Kidney glomerular epithelial cell (primary cell): ENCODE results near the gene RSAD2.
A peak's percentile ranks its signal among the peaks of the same experiment; 100 is the strongest.
"Not testable (repeated sequence)": the region's sequence is repeated elsewhere in the genome, so short reads cannot be mapped to it uniquely, and the experiment has no call there.

Experiments
- DNase-seq: peaks from one replicate; lab custom pipeline; 2025; lab: John Stamatoyannopoulos, UW

Gene RSAD2, protein sequence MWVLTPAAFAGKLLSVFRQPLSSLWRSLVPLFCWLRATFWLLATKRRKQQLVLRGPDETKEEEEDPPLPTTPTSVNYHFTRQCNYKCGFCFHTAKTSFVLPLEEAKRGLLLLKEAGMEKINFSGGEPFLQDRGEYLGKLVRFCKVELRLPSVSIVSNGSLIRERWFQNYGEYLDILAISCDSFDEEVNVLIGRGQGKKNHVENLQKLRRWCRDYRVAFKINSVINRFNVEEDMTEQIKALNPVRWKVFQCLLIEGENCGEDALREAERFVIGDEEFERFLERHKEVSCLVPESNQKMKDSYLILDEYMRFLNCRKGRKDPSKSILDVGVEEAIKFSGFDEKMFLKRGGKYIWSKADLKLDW

DNA sequence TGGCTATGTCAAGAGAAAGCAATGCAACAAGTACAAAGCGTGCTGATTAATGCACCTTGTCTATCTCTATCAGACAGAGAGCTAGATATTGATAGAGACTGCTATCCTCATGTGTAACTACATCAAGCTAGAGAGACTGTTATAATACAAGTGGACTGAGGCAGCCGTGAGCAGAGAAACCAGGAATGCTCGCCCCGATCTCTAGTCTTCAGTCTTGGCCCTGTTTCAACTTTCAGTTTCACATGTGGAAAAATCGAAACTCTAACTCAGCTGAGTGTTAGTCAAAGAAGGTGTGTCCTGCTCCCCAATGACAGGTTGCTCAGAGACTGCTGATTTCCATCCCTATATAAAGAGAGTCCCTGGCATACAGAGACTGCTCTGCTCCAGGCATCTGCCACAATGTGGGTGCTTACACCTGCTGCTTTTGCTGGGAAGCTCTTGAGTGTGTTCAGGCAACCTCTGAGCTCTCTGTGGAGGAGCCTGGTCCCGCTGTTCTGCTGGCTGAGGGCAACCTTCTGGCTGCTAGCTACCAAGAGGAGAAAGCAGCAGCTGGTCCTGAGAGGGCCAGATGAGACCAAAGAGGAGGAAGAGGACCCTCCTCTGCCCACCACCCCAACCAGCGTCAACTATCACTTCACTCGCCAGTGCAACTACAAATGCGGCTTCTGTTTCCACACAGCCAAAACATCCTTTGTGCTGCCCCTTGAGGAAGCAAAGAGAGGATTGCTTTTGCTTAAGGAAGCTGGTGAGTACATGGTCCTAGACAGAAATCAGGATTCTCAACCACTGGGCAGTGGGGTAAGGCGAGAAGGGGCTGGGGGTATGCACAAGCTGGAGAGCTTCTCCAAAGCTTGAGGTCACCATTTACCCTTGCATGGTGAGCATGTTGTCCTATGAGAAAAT is at the start of gene RSAD2:
RSAD2 (plus strand) TSS at position 376 of the 903 bp plus-strand sequence; CDS start at position 400, 24 bp downstream.
- DNase-seq, result peak; percentile 63

DNA sequence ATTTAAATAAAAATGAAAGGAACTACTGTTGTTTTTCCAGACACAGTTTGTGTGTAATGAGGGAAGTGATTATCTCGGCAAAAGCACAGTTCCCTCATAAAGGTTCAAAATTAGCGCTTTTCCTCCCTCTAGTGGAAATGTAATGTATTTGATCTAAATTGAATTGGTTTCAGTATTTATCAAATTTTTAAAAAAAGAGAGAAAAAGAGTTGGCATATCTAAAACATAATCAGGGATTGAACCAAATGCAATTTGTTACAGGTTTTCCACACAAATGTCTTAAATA is 49.3 kb upstream of the RSAD2 start:
- no peak for DNase-seq

DNA sequence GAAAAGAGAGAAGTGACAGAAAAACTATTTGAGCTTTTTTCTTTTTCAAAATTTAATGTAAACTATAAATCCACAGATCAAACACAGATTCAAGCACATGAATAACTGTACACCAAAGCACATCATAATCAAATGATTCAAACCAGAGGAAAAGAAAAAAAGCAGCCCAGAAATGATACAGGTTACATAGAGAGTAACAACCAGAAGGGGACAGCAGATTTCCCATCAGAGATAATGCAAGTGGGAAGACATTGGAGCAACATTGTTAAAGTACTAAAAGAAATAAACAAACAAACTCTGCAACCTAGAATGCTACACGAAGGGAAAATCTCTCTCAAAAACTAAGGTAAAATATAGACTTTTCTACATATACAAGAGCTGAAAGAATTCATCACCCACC is 46.3 kb upstream of the RSAD2 start:
- DNase-seq, result no peak

DNA sequence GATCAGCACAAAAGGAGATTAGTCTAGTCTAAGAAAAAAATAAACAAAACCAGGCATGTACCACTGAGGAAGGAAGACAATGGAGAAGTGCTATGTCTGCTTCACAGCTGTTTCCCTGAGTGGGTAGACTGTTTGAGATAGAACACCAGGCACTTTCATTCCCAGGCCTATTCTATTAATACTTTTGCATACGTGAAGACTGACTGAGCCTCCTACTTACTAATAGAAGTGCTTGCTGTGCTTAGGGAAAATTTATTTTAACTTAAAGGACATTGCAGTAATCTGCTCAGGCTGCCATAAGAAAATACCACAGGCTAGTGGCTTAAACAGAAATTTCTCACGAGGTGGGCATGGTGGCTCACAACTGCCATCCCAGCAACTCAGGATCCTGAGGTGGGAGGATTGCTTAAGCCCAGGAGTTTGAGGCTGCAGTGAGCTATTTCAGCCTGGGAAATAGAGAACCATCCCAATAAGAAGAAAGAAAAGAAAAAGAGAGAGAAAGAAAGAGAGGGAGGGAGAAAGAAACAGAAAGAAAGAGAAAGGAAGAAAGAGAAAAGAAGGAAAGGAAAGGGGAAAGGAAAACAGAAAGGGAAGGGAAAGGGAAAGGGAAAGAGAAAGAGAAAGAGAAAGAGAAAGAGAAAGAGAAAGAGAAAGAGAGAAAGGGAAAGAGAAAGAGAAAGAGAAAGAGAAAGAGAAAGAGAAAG is 44.8 kb upstream of the RSAD2 start:
- DNase-seq, result no peak

DNA sequence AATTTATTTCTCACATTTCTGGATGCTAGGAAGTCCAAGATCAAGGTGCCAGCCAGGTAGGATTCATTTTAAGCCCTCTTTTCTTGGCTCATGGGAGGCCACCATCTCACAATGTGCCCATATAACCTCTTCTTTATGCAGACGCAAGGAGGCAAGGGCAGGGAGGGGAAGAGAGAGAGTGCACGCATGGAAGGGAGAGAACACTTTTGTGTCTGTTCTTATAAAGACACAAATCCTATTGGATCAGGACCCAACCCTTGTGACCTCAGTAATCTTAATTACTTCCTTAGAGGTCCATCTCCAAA is 44.3 kb upstream of the RSAD2 start:
- DNase-seq, result no peak

DNA sequence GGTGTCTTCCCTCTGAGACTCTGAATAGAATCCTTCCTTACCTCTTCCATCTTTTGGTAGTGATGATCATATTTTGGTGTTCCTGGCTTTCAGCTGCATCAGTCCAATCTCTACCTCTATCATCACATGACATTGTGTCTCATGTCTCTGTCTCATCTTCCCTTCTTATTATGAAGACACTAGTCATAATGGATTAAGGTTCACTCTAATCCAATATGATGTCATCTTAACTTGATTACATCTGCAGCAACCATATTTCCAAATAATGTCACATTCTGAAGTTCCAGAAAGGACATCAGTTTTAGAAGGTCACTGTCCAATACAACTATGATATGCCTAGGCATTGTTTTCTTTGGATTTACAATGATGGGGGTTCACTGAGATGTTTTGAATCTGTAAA is 43.4 kb upstream of the RSAD2 start:
- DNase-seq, result no peak

DNA sequence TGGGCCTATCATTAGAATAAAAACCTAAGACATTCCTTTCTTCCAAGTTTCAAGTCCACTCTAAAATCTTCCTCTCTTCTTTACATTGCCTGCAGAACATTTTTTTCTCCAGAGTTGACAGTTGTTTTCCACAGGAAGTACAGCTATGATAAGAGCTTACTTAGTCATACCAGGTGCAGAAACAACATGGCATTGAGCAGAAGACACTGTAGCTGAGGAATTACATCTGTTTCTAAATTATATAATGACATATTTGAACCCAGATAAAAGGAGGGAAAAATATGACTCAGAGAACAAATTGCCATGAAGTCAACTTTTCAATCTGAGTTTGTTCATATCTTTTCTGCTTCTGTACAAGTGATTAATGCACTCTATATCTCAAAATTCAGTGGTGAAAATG is 42.1 kb upstream of the RSAD2 start:
- DNase-seq, result no peak

DNA sequence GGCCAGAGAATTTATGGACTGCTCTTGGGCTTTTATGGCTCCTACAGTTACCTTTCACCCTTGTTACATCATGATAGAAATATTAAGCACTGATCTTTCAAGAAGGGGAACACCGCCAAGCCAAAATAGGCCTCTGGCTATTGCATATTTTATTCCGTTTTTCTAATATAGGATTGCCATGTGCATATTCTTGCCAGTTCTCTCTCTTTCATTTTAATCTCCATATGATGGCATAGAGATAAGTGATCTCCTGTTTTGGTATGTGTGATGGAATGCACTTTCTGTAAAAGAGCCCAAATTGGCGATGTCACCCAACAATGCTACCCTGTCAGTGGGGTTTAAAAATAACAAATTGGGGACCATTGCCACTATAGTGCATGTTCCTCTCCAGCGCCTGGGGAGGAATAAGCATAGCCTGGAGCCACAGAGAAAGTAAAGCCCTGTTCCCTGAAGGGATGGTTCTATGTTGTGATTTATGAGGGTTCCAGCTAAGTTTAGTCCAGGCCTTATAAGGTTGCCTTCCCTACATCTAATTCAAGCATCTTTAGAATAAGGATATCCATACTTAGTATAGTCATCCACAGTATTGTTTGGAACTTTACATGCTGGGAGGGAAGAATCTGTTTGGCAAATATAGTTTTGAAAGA is 38.8 kb upstream of the RSAD2 start:
- DNase-seq, result no peak

DNA sequence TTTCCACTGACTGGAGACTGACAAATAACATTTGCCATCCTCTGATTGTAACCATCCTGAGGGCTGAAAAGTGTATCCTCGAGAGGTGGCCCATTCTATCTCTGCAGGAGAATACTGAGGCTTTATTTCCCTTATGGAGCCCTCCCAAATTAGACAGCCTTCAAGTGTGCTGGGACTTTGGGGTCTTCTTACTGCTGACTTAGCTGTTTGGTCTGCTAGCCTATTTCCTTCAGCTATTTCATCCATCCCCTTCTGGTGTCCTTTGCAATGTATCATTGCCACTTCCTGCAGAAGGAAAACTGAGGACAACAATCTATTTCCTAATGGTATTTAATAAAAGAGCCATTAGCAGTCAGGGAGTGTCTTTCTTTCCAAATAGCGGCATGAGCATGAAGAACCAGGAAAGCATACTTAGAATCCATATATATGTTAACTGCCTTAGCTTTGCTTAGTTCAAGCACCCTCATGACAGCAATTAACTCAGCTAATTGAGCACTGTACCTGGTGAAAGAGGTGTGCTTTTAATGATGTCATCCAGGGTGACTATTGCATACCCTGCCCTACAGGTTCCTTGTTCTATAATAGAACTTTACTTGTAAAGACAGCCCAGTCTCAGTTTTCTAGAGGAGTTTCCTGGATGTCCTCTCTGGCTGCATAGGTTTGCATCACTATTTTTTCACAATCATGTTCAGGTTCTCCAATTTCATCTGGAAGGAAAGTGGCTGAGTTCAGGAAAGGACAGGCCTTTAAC is 35.9 kb upstream of the RSAD2 start:
- DNase-seq, result no peak

DNA sequence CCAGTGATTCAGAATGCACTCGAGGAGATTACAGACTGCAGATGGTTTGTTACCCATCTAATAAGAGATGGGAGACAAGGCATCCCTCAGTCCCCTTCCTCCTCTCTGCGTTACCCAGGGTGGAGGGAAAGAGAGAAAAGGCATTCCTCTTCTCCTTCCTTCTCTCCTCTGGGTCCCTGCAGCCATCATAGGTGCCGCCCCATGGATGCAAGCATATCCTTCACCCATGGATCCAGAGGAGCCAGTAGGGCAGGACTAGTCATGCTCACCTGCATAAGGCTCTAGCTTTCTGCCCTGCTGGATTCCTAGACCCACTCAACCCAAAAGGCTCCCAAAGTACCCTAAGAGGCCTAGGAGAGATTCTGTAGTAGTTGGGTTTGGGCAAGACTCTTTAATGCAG is 32.3 kb upstream of the RSAD2 start:
- no peak for DNase-seq

DNA sequence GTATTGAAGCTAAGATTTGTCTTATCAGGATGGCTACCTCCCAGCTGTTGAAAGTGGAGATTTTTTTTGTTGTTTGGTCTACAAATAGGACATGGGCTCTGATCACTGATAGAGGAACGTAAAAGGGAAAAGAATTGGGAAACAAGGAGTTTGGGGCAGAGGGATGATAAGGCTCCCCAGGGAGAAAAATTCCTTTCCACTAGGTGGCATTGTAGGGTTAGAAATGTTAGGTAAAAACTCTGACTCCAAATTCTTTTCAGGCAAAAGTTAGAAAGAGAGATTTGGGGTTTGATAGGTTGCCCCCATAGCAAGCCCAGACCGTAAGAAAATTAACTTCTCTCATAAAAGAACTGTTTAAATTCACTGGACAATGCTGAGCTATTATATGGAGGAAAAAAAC is 31.7 kb upstream of the RSAD2 start:
- no peak for DNase-seq

DNA sequence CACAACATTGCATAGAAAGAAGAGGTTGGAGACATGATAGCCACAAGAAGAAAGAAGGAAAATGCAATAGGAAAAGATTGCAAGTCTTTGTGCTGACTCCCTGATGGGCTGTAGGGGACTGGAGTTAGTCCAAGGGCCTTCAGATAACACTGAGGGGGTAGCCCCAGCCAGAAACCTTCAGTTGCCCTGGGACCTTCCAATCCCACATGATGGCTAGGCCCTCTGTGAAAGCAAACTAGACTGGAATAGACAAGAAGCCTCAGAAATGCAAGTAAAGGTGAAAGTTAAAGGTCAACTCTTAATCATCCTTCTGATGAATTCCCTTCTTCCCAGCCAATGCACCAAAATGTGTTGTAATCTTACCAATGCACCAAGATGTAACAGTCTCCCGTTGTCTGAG is 31.0 kb upstream of the RSAD2 start:
- DNase-seq, result no peak

DNA sequence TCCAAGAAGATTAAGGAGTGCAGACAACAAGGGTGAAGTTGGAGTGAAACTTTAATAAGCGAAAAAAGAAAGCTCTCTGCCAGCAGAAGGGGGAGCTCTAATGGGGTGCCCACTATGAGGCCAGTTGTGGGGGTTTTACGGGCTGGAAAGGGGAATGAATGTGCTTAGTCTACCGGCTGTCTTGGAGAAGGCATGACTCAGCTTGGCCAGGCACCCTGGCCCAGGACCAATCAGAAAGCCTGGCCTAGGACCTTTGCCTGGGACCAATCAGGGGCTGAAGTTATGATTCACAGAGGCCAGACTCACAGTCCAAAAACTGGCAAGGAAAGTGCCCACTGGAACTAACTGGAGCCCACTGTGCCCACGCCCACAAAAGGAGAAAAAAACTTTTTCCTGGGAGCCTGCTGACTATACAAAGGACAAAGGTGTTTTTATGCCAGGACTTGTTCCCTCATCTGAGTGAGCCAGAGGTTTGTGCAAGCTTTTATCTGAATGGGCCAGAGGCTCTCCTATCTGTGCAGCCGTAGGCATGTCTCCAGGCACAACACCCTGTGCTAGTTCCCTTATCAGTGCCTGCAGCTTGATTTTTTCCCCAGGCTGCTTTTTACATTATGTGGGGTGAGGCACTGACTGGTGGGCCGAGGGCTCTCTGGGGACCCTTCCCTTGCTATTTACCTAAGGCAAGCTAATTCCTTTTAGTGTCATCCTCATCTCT is 30.5 kb upstream of the RSAD2 start:
- no peak for DNase-seq

DNA sequence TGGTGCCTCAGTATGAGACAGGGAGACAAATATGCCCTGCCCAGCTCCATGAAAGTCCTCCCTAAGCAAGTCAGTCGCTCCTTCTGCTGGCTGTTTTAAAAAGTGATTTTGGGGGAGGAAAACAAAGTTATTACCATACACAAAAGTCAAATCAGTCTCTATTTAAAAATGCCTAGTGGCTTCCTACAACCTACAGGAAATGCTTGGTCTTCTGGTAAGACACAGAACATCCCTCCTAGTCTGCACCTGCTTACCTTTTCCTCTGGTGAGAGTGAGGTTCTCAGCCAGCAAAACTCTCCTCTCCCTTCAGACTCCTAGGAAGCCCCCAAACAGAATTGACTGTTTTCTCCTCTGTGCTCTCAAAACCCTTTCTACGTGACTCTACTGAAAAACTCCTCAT is 25.4 kb upstream of the RSAD2 start:
- DNase-seq, result no peak

DNA sequence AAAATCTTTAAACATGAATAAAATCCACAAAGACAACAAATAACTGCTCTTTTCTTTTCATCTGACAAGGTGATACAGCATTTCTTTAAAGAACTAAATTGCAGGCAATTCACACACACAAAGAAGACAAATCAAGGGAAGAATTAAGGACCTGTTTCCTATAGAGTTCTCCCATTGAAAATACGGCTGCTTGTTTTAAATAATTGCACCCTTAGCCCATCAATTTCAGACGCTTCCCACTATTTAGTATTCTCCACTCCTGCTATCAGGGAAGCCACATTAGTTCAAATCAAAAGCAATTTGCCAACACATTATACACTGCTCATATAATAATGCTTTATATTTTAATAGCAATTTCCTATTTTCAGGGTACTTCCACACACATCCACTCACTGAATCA is 23.2 kb upstream of the RSAD2 start:
- DNase-seq, result no peak

DNA sequence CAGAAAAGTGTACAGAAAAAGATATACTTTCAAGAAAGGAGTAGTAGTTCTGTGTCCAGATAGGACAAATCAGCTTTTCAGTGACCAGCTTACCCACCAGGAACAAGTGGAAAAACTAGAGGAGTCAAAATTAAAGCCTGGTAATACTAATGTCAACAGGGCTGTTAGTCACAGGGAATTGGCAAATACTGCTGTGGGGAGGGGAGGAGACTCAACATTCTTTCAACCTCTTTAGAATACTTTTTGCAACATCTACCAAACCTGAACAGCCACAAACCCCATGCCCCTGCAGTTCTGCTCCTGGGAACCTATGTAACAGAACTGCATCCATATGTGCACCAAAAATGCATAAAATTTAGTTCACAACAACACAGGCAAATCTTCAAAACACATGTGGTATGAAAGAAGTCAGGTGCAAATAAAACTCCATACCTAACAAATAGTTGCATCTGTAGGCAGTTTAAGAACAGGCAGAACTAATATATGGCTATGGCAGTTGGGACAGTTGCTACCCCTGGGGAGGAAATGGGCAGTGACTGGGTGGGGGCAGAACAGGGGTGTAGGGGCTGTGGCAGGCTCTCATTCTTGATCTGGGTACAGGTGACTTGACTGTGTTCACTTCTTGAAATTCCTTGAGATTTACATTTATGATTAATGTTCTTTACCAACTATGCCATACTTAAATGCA is 21.6 kb upstream of the RSAD2 start:
- DNase-seq, result no peak

DNA sequence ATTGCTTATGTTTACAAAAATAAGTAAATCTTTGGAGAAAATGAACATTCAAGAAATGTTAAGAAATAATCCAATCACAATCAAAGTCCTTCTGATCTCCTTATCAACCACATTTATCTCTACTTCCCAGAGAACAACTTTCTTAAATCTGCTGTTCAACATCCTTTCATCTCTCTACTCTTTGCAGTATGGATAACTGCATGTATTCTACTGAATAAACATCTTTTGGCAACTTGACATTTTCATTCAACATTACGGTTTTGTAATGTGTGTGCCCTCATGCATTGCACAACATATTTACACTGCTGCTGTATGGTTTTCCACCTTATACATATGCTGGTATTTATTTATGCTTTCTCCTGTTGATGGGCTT is 21.0 kb upstream of the RSAD2 start:
- DNase-seq, result no peak

DNA sequence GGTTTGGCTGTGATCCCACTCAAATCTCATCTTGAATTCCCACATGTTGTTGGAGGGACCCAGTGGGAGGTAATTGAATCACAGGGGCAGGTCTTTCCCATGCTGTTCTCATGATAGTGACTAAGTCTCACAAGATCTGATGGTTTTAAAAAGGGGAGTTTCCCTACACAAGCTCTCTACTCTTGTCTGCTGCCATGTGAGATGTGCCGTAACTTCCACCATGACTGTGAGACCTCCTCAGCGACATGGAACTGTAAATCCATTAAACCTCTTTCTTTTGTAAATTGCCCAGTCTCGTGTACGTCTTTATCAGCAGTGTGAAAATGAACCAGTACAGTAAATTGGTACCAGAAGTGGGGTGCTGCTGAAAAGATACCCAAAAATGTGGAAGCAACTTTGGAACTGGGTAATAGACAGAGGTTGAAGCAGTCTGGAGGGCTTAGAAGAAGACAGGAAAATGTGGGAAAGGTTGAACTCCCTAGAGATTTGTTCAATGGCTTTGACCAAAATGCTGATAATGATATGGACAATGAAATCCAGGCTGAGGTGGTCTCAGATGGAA is 19.0 kb upstream of the RSAD2 start:
- DNase-seq, result not testable (repeated sequence)

DNA sequence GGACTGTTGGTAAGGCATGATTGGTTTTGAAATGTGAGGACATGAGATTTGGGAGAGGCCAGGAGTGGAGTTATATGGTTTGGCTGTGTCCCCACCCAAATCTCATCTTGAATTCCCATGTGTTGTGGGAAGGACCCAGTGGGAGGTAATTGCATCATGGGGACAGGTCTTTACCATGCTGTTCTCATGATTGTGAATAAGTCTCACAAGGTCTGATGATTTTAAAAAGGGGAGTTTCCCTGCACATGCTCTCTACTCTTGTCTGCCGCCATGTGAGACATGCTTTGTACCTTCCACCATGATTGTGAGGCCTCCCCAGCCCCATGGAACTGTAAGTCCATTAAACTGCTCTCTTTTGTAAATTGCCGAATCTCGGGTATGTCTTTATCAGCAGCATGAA is 17.3 kb upstream of the RSAD2 start:
- no peak for DNase-seq

DNA sequence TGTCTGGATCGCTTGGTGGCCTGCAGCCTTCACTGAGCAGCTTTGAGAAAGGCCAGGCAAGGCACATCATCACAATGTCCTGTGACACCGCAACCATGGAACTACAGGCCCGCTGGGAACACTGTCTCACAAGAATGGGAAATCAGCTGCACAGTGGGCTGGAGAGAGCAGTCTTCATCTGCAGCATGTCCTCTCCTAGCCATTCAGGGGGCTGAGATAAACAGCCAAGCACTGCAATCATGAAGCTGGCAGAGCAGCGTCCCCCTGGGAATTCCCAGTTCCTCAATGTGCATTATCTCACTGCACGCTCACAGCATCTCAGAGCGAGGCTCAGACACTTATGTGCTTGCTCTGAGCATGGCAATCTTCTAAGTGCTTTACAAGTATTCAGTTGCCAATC is 13.8 kb upstream of the RSAD2 start:
- no peak for DNase-seq
